Measurements from ENCODE around the gene MYH16. TPM values are rescaled to one million over a fixed set of nuclear protein-coding genes. Genes with fewer than 3 reads are reported as not detected.
A peak's percentile ranks its signal among the peaks of the same experiment; 100 is the strongest.

MYH16 gene
- polyA plus RNA-seq, 1 experiment, result not detected

DNA sequence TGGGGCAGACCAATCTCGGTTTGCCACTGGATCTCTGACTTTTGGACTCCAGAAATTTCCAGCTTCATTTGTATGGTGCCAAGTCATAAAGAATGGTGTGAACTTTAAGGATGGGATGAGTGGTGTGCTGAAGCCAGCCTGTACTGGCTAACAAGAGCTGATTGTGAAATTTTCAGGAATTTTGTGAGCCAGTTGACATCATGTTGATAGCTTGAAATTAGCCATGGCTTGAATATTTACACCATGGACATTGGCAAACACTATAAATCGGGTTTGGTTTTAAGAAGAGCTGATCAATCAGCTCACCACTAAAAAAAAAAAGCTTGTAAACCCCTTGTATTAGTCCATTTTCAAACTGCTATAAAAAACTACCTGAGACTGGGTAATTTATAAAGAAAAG is 14.1 kb upstream of the MYH16 start:
- DNase-seq (ENCODE audit: low read depth), result no peak
- Histone ChIP-seq H3K27me3 (ENCODE audit: control insufficient read depth, insufficient read depth, low read length) (peaks cover 5% of the 10 kb centered on the region), H3K4me3 (ENCODE audit: low read depth, low read length) (no peak overlapping the region), H3K36me3 (ENCODE audit: control insufficient read depth, insufficient read depth, low read length) (no peaks in the 10 kb centered on the region)
- ChIA-PET CTCF (interaction anchor here (0.7 to 1.0 kb wide), 2 partner anchors 9 to 33 kb away, joined by 3 to 4 read pairs; no protein-coding TSS in a partner anchor), POLR2A (no interaction called here)
- TF ChIP-seq, protein P1, sequence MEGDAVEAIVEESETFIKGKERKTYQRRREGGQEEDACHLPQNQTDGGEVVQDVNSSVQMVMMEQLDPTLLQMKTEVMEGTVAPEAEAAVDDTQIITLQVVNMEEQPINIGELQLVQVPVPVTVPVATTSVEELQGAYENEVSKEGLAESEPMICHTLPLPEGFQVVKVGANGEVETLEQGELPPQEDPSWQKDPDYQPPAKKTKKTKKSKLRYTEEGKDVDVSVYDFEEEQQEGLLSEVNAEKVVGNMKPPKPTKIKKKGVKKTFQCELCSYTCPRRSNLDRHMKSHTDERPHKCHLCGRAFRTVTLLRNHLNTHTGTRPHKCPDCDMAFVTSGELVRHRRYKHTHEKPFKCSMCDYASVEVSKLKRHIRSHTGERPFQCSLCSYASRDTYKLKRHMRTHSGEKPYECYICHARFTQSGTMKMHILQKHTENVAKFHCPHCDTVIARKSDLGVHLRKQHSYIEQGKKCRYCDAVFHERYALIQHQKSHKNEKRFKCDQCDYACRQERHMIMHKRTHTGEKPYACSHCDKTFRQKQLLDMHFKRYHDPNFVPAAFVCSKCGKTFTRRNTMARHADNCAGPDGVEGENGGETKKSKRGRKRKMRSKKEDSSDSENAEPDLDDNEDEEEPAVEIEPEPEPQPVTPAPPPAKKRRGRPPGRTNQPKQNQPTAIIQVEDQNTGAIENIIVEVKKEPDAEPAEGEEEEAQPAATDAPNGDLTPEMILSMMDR (IDR thresholded peaks at IDR 0.05; ENCODE audit: insufficient read depth, low read depth, low read length), result no peak

DNA sequence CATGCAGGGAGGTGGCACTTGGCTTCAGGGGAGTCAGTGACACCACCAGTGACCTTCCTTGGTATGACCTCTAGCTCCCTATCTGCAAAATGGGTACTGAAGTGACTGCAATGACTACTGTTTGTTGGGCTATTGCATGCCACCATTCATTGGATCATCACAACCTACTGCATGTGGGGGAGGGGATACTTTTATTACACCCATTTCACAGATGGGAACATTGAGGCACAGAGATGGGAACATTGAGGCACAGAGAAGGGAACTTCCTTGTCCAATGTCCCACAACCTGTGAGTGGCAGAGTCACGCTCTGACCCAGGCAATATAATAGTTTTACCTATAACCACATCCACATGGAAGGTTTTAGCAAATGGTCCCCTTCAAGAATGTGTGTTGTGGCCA is 12.2 kb upstream of the MYH16 start:
- CTCF ChIA-PET, result interaction anchor here (0.9 to 1.5 kb wide), 2 partner anchors 8 to 14 kb away, joined by 3 to 4 read pairs; no protein-coding TSS in a partner anchor

DNA sequence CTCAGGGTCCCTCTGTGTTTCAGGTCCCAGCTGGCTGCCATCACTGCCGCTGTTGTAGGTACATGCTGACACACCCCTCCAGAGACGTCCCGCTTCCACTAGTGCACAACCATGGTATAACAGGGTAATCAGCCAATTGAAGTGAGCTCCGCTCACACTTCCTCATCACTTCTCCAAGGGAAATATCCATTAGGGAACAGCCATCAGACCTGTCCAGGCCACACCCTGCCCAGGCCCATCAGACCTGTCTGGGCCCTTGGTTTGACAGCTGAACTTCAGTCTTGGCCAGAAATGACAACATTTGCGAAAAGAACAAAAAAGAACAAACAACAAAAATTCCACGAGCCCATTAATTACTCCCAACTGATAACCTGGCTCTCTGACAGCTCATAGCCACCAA is 11.0 kb upstream of the MYH16 start:
- no peaks in the 10 kb centered on the region for H3K36me3 ChIP-seq (ENCODE audit: control insufficient read depth, insufficient read depth, low read length)
- peaks cover 1% of the 10 kb centered on the region; the same call in 1 of the 2 replicates for H3K27me3 ChIP-seq (ENCODE audit: control insufficient read depth, insufficient read depth, low read length)
- DNase-seq (ENCODE audit: low read depth), result no peak
- ChIA-PET CTCF (interaction anchor here (1.4 kb wide), 1 partner anchor 15 kb away, joined by 3 read pairs; no protein-coding TSS in a partner anchor), POLR2A (no interaction called here)
- TF ChIP-seq, protein P1 (IDR thresholded peaks at IDR 0.05; ENCODE audit: insufficient read depth, low read depth, low read length), result no peak
- H3K4me3 ChIP-seq (ENCODE audit: low read depth, low read length), result no peak overlapping the region

More for the DNA sequence above, 12.2 kb upstream of the MYH16 start:
- Histone ChIP-seq H3K4me3 (ENCODE audit: low read depth, low read length) (no peak overlapping the region), H3K36me3 (ENCODE audit: control insufficient read depth, insufficient read depth, low read length) (no peaks in the 10 kb centered on the region), H3K27me3 (ENCODE audit: control insufficient read depth, insufficient read depth, low read length) (peaks cover 1% of the 10 kb centered on the region; the same call in 1 of the 2 replicates)
- TF ChIP-seq, protein P1 (IDR thresholded peaks at IDR 0.05; ENCODE audit: insufficient read depth, low read depth, low read length), result no peak
- POLR2A ChIA-PET, result no interaction called here
- DNase-seq (ENCODE audit: low read depth), result no peak

DNA sequence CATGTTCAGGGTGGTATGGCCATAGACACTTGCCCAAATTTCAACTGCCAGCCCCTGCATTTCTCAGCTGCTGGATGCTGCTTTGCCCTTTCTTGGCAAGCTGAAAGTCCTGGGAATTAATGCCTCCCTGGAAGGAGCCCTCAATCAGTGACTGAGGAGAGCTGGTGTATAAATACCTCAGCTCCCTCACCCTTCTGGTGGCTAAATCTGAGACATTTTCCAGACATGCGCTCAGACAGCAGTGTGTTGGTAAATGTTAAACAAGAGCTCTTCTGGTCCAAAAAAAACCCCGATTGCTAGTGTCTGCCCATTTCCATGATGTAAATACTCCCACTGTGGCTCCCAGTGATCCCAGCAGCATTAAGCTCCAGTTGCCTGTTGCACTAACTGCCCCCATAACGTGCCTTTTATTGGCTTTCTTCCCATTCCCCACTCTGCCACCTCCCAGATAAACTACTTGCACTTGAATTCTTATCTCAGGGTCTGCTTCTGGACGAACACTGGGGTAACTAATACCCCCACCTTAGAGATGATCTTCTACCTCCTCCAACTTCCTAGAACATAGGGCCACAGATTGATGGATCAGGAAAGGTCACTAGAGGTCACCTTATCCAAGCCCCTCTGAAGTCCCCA is 6.7 kb upstream of the MYH16 start:
- H3K36me3 ChIP-seq (ENCODE audit: control insufficient read depth, insufficient read depth, low read length), result no peaks in the 10 kb centered on the region
- CTCF ChIA-PET, result interaction anchor here (0.7 to 1.2 kb wide), 3 partner anchors 10 to 226 kb away, joined by 3 read pairs; no protein-coding TSS in a partner anchor
- POLR2A ChIA-PET, result no interaction called here
- DNase-seq (ENCODE audit: low read depth), result no peak
- TF ChIP-seq, protein P1 (IDR thresholded peaks at IDR 0.05; ENCODE audit: insufficient read depth, low read depth, low read length), result no peak
- H3K27me3 ChIP-seq (ENCODE audit: control insufficient read depth, insufficient read depth, low read length), result peaks cover 1% of the 10 kb centered on the region; the same call in 1 of the 2 replicates
- no peak overlapping the region for H3K4me3 ChIP-seq (ENCODE audit: low read depth, low read length)

DNA sequence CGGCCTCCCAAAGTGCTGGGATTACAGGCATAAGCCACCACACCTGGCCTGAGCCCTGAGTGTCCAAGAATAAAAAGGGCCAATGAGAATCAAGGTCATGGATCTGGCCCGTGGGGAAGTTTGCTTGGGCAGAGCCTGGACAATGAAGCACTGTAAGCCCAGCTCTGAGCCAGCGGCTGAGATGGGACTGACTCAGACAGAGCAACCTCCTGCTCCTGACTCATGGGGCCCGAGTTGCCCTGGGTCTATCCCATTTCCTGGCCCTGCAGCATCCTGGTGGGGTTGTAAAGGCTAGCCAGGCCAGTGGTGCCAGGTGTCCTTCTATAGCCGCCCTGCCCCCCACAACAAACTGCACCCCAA is 5.2 kb upstream of the MYH16 start:
- DNase-seq (ENCODE audit: low read depth), result peak; percentile 15
- ChIA-PET POLR2A (no interaction called here), CTCF (interaction anchor here (1.1 to 1.7 kb wide), 2 partner anchors 9 to 10 kb away, joined by 4 read pairs; no protein-coding TSS in a partner anchor)
- H3K36me3 ChIP-seq (ENCODE audit: control insufficient read depth, insufficient read depth, low read length), result no peaks in the 10 kb centered on the region
- no peak overlapping the region for H3K4me3 ChIP-seq (ENCODE audit: low read depth, low read length)
- TF ChIP-seq, protein P1 (IDR thresholded peaks at IDR 0.05; ENCODE audit: insufficient read depth, low read depth, low read length), result no peak
- peaks cover 1% of the 10 kb centered on the region; the same call in 1 of the 2 replicates for H3K27me3 ChIP-seq (ENCODE audit: control insufficient read depth, insufficient read depth, low read length)

All from BJ (cell line).